GM18861 (cell line): ENCODE results near the gene C2.

Experiments
- ATAC-seq: cut with Tn5 transposase; IDR thresholded peaks from one replicate; pipeline ENCODE4 v1.9.1; 2021; ENCODE audit not compliant: unreplicated experiment

Gene C2

DNA sequence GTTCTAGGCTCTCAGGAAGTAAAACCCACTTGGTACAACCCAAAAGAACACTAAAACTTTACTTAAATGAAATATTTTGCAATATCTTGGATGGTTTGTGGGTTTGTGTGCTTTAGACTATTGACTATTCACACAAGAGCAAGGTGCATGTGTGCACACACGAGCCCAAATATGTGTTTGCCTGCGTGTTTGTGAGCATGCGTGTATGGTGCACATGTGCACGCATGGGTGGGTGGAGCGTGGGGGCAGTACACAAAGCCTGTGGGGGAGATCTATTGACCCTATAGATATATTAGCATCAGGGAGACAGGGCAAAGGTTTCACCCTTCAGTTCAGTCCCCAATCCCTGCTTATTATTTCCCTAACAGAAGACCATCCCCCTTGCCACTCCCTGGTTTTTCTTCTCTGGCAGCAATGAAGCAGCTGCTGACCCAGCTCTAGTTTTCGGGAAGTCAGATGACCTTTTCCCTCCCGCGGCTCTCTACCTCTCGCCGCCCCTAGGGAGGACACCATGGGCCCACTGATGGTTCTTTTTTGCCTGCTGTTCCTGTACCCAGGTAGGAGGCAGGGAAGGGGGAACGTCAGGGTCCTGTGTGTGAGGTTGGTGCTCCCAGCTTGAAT lies at the start of gene C2:
TSS of gene C2 (plus strand) at position 476 of the 621 bp plus-strand sequence. CDS start at position 512, 36 bp downstream.
- ATAC-seq = no peak

DNA sequence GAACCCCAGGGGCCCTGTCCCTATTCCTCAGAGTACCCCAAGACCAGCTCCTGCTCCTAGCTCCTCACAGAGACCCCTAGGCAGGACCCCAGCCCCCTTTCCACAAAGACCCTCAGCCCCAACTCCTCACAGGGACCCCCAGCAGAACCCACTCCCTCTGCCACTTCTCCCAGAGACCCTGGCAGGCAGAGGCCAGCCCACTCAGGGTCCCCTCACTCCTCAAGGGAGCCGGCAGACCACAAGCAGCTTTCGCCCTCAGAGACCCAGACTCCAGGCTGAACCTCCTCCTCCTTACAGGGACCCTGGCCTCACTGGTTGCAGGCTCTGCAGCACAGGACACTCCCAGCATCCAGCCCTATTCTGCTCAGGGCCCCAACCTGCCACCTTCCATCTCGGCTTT lies 49.3 kb upstream of the C2 start:
- no peak for ATAC-seq

DNA sequence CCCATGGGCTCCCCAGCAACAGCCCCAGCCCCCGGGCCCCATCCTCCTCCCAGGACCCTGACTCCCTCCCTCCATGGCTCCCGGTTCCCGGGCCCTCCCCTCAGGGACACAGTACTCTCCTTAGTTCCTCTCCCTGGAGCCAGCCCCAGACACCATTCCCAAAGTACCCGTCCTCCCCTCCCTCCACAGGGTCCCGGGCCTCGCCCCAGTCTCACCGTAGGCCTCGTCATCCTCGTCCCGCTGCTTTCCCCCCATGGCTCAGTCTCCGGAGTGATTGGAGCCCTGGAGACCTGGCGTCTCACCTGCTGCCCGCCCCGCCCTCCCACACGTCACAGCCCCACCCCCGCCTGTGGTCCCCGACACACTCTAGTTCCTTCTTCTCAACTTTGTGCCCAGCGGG lies 48.8 kb upstream of the C2 start, which contains the start of gene SLC44A4:
TSS of gene SLC44A4 (minus strand) at position 272 of the 400 bp plus-strand sequence. CDS start at position 255, 17 bp downstream.
- no peak for ATAC-seq

DNA sequence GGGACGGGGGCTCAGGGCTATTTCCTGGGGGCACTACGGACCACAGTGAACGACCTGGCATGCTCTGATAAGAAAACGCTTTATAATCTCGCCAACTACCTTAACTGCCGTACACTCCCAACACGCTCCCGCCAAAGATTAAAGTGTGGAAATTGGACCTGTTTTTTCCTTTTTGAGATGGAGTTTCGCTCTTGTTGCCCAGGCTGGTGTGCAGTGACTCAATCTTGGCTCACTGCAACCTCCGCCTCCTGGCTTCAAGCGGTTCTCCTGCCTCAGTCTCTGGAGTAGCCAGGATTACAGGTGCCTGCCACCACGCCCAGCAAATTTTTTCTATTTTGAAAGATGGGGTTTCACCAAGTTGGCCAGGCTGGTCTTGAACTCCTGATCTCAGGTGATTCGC lies 48.4 kb upstream of the C2 start:
- no peak for ATAC-seq

DNA sequence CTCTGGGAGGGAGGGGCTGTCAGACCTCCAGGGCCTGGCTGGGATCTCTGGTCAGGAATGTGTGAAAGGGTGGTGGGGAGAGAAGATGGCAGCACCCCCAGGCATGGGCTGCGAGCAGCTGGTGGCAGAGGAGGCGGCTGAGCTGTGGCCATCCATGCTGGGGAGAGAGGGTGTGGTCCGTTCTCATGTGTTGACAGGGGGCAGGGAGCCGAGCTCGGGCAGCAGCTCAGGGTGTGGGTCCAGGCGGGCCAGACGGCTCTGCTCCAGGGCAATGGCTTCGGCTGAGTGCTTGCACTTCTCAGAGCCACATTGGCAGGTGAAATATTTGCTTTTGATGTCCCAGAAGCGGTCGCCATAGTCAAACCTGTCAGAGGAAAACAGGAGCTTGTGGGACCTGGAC lies 47.6 kb upstream of the C2 start:
- ATAC-seq = no peak

DNA sequence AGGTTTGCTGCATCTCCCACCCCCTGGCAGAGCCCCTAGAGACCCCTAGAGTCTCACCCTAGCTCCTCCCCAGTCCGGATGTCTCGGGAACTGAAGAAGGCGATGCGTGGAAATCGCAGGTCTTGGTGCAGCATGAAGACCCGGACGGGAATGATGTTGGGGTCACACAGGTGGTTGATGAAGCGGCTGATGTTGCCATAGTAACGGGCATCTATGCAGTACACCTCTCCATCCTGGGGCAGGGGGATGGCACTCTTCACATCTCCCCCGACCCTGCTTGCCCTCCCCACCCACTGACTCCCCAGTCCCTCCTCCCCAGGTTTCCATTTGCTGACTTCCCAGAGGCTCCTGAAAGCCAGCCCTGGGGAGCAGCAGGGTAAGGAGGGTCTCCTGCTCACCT lies 46.9 kb upstream of the C2 start:
- no peak for ATAC-seq

DNA sequence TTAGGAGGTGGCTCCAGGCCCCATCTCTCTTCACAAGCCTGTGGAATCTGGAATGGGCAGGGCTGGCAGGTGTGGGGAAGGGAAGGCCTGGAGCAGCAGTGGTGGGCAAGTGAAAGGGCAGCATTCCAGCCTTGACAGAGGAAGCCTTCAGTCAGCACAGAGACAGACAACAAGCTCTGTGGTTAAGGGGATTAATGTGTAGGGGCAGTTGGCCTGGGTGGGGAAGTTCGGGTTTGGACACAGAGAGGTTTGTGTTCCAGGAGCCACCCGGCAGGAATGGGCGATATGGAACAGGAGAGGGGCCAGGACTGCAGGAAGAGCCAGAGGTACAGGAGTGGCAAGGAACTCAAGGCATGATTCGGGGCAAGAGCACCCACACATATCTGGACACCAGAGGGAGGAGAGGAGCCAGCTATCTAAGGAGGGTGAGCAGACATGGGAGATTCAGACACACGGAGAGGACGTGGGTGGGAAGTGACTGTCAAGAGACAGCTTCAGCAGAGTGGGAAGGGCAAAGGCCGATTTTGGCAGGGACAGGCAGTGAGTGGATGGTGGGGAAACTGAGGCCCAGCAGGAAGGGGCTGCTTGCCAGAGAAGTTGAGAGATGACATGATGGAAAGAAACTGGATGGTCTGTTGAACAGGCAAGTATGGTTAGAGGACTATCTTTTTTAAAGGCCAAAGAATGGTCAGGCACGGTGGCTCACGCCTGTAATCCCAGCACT lies 46.2 kb upstream of the C2 start:
- no peak for ATAC-seq

DNA sequence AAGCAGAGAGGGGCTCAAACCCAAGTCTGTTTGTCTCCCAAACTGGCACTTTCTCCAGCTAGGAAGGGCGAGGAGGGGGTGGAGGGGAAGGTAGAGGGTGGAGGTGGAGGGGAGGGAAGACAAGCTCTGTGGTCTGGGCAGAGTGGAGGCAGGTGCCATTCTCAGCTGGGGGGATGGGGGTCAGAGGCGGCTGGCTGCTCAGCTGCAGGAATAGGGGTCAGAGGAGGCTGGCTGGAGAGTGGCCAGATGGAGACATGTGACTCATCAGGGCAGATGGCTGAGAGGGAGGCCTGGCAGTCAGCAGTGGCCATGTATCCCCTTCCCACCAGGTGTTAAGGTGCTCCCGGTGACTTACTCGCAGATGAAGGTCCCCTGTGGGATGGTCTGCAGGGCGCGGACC lies 45.2 kb upstream of the C2 start:
- ATAC-seq = no peak

DNA sequence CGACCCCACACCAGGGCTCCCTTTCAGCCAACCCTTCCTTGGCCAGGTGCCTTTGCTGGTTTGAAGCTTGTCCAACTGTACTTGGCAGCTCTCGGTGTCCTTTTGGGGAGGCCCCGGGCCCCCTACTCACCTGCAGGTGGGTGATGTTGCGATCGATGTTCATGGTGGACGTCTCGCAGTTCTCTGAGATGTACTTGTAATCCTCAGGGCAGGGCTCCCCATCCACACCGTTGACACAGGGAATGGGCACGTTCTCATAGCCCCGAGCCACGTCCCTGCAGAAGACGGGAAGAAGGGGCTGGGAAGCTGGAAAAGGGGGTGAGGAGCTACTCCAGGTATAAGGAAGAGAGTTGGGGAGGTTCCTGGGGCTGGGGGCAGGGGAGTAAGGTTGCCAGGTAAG lies 43.8 kb upstream of the C2 start:
- ATAC-seq = no peak

DNA sequence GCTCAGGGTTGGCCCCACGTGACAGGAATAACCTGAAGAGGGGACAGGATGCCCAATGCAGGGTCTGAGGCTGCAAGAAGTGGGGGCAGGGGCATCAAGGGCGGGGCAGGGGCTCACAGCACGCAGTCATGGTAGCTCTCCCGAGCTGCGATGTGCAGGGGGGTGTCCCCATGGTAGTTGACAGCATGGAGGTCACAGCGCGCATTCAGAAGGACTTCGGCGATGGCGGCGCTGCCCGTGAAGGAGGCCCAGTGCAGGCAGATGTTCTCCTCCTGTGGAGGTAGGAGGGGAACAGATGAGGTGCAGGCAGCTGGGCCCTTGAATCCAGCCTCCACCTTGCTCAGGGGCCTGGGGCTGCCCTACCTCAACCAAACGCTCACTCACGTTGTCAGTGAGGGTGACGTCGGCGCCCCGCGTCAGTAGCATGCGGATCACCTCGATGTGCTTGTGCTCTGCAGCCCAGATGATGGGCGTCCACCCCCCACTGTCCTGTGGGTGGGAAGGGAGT lies 42.9 kb upstream of the C2 start:
- no peak for ATAC-seq

DNA sequence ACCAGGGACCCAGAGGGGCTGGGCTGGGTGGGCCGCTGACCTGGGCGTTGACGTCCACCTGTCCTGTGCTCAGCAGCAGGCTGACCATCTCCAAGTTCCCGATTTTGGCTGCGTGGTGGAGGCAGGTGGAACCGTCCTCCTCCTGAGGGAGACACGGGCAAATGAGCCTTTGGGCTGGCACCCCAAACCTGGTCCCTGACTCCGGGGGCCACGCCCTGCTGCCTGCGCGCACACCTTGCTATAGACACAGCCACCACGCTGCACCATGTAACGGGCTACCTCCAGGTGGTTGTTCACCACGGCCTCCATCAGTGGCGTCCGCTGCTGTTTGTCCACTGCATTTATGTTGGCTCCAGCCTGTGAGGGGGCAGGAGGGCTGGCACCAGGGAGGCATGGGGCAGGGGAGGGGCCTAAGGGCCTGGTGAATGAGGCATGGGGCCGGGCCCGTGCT lies 41.0 kb upstream of the C2 start:
- ATAC-seq = no peak

DNA sequence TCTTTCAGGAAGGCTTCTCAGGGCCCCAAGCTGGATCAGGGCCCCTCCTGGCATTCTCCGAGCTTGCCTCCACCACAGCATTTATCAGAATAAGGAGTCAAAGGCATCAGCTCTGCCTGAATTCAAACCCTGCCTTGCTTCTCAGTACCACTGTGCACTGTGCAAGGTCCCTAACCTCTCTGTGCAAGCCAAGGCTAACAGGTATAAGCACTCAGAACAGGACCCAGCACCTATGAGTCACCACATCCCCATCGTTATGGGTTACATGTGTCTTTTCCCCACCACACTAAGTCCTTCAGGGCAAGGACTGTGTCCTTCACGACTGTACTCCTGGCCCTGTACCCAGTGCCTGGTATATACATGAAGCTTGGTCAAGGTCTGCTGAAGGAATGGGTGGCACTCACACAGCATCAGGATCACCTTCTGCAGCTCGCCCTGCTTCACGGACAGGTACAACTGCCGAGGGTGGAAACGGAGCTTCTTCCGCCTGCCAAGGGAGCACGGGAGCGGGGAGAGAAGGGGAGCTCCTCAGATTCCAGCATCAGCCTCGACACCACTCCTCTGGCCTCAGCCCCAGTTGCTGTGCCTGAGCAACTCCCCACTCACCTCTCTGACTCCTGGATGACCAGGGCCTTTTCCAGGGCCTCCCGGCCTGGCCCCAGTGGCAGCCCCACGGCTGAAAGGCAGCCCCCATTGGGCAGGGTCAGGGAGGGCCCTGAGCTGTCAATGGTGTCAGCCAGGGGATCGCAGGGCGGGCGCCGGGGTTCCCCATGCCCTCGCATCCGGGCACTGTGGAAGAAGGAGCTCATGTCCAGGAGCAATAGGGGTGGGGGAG lies 40.1 kb upstream of the C2 start:
- ATAC-seq = no peak

DNA sequence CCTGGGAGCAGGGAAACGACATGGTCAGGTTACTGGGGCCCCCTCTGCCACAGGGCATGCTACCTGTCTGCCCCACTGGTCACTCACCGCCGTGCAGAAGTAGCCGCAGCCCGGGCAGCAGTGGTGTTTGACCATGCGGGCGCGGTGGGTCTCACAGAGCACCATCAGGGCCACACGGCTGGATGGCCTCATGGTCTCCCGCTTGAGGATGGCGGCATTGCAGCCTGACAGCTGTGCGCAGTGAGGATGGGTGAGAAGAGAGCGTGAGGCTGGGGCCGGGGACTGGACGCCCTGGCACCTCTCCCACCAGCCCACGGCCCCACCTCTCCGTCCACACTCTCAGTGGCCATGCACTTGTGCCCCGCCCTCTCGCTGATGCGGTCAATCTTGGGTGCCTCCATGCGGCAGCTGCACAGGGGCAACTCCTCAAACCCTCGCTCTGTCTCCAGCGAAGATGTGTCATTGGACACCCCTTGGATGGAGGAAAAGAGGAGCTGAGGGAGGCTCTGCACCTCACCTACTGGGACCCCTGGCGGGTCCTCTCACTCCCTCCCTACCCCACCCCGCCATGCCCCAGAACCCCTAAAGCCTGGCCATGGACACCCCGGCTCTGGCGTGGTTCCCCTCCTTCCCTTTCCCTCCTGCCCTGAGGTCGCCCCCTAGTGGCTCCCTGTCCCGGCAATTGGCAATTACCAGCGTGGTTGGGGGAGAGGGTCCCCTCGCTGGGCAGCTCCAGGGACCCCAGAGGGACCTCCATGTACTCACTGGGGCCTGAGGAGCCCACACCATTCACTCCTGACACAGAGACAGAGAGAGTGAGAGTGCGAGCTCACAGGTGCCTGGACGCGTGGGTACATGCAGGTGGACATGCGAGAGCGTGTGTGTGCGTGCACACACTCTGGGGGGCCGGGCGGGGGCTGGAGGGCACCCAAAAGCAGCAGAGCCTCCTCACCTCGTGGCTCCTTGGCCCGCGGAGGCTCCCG lies 39.0 kb upstream of the C2 start:
- ATAC-seq = no peak

DNA sequence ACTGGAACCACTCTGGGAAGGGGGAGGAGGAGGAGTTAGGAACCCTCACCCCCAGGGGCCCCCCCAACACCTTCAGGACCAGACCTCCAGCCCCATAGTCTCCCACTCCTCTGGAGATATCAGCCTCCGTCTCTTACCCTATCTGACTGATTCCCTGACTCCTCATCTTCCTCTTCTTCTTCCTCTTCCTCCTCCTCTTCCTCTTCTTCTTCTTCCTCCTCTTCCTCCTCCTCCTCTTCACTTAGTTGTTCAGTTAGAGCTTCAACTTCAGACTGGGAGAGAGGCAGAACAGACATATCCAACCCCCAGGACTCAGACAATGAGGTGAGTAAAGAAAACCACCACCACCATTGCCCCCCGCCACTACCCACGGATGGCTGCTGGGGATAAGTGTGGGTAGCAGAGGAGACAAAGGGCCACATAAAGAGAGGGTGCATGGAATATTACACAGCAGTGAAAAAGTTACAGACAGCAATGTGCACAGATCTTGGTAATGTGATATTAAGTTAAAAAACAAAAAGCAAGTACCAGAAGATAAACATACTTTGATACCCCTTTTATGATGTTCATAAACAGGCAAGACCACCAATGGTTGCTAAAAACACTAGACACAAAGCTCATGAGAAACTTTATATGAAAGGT lies 38.1 kb upstream of the C2 start:
- no peak for ATAC-seq

DNA sequence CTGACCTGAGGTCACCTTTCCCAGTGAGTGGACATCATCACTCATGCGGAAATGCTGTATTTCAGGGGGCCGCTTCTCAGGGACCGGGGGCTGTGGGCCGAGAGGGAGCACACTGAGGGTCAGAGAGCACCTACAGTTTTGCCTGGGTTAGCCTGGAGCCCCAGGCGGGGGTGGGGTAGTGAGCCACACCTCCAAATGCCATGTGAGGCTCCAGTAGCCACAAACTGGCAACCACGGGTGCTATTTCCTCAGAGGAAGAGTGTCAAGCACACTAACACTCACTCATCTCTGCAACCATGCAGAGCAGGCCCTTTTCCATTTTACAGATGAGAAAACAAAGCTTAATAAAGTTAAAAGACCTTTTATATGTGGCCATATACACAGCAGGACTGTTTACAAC lies 34.7 kb upstream of the C2 start:
- no peak for ATAC-seq

DNA sequence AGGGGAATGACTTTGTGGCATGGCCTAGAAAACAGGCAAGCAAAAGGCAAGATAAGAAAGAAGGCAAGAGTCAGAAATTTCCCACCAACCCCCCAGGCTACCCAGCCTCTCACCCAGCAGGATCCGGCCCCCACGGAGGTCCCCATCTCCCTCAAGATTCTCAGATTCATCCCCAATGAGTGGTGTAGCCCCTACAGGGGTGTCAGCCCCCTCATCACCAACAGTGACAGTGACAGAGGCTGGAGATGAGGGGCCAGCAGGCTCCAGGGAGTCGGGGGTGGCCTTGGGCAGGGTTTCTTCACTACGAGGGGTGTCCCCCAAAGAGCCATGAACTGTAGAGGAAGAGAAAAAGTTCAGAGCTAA lies 31.0 kb upstream of the C2 start:
- no peak for ATAC-seq

DNA sequence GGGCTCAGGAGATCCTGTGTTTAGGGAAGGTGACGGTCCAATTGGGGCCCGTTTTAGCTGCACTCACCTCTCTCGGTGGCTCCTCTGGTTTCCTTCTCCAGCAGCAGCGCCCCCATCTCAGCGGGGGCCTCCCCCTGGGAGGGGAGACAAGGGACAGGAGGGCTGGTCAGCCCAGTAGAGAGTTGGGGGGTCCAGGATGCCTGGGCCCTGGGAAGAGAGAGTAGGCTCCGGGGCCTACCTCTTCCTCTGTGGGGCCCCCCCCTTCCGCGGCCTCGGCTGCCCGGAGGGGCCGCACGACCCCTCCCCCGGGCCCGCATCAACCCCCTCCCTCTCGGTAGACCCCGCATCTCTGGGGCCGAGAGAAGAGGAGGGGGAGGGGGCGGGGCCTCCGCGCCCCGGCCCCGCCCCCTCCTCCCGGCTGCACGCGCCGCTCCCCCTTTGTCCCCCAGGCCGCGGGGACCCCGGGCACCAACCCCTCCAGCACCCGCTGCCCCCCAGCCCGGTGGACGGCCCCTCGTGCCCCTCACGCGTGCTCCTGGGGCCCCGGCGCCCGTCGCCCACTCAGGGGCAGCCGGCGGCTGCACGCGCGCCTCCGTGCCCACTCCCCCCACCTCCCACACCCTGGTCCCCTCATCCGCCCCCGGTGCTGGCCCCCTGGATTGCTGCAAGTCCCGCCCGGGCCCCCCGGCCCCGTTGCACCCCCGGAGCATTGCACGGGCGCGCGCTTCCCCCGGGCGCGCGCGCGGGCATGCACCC lies 30.5 kb upstream of the C2 start:
- ATAC-seq = no peak

DNA sequence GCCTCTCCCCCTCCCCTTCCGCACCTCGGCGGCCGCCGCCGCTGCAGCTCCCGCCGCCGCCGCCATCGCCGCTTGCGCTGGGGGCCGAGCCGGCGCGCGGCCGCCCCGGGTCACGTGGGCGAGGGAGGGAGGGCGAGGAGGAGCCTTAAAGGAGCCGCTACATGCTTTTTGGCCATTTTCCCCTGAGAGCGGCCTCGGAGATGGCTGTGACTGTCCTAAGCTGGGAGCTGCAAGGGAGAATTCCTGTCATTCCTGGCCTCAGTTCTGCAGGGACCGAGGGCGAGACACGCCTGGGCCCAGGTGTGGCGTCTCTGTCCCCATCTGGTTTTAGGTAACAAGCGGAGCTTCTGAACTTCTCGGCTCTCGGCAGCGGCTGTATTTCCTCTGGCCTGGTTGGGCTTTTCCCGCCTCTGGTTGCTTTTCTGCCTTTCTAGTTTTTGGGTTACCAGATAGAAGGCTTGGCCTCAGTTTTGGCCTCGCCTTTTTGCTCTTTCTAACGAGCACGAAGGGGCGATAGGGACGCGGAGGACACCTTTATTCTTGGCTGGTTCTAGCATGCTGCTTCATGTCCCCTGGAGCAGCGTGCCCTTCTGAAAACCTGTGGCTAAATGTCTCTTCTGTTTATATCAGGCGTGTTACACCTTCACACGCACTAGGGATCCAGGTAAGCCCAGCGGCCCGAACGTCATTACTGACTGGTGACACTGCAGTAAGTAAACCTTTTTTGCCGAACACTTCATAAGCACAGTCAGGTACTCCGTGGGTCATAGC lies 29.7 kb upstream of the C2 start, which contains the start of gene EHMT2:
TSS of gene EHMT2 (minus strand) at position 87 of the 771 bp plus-strand sequence. CDS start at position 66, 21 bp downstream.
- peak; percentile 37 for ATAC-seq
